Measurements from ENCODE around the gene SEPHS1.

SEPHS1 gene

DNA sequence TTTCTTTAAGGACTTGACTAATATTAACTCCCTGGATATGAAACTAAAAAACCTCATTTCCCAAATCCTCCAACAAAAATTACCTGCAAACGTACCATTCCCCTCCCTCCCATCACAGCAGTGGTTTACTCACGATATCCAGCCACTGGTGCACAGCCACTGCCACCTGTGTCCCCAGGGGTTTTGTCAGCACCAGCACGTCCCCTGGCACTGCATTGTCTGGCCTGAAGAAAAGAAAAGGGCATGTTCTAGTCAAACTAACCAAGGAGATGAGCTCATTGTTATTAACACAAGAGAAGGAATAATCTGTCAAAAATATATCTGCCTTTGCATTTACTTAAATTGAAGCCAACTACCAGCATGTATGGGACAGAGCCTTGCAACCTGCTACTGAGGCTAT lies 18.5 kb downstream of the SEPHS1 start:
- no peak overlapping the region for H3K4me3 ChIP-seq (ENCODE audit: low read depth, low read length)
- TF ChIP-seq, protein P1, sequence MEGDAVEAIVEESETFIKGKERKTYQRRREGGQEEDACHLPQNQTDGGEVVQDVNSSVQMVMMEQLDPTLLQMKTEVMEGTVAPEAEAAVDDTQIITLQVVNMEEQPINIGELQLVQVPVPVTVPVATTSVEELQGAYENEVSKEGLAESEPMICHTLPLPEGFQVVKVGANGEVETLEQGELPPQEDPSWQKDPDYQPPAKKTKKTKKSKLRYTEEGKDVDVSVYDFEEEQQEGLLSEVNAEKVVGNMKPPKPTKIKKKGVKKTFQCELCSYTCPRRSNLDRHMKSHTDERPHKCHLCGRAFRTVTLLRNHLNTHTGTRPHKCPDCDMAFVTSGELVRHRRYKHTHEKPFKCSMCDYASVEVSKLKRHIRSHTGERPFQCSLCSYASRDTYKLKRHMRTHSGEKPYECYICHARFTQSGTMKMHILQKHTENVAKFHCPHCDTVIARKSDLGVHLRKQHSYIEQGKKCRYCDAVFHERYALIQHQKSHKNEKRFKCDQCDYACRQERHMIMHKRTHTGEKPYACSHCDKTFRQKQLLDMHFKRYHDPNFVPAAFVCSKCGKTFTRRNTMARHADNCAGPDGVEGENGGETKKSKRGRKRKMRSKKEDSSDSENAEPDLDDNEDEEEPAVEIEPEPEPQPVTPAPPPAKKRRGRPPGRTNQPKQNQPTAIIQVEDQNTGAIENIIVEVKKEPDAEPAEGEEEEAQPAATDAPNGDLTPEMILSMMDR (IDR thresholded peaks at IDR 0.05; ENCODE audit: insufficient read depth, low read depth, low read length, missing control alignments), result no peak
- DNase-seq (ENCODE audit: low read depth), result no peak

DNA sequence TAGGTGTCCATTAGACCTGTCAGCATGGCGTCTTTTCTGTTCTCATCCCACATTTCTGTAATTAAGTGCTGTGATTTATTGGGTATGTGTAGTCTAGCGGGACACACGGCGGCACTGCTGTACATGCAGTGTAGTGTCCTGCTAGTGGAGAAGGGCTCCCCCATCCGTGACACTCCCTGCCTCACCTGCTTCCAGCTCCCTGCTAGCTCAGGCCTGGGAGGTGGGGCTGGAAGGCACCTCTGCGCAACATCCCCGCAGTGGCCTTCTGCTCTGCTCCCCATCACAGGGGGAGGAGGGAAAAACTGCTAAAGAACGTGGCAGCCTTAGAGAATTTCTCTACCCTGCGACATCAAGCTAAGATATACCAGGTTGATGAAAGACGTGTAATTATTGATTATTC lies 19.5 kb downstream of the SEPHS1 start:
- H3K4me3 ChIP-seq (ENCODE audit: low read depth, low read length), result no peak overlapping the region
- TF ChIP-seq, protein P1 (IDR thresholded peaks at IDR 0.05; ENCODE audit: insufficient read depth, low read depth, low read length, missing control alignments), result no peak
- no peak for DNase-seq (ENCODE audit: low read depth)

DNA sequence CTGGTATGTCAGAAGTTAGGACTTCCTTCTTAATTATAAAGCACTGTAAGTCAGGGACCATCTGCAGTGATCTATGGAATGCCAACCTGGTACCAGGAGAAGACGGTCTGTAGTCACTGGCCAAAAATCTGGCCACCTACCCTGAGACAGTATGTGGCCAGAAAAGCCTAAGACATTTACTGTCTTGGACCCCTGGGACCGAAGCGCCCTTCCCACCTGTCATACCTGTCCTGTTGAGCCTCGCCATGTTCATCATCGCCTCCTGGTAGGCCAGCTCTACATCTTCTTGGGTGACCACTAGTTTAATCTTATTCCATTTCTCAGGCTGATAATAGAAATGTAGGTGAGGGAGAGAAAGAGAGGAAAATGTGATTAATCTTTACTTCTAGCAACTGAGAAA lies 20.0 kb downstream of the SEPHS1 start:
- DNase-seq (ENCODE audit: low read depth), result no peak
- TF ChIP-seq, protein P1 (IDR thresholded peaks at IDR 0.05; ENCODE audit: insufficient read depth, low read depth, low read length, missing control alignments), result no peak

DNA sequence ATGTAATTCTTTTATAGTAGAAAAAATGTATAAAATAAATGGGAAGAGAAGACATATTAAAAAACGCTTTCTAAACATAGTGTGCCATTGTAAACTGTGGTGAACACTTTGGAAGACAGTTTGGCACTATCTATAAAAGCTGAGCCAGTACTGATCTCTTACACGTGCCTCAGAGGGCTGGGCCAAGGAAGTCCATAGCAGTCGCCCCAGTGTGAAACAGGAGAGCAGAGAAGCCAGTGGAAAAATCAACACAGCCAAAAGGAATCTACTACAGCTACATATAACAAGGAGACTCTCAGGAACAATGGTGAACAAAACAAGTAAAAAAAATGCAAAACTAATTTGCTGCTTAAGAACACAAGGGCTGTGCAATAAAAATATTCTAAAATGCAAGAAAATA lies 20.6 kb downstream of the SEPHS1 start:
- H3K4me3 ChIP-seq (ENCODE audit: low read depth, low read length), result no peak overlapping the region
- no peak for DNase-seq (ENCODE audit: low read depth)
- TF ChIP-seq, protein P1 (IDR thresholded peaks at IDR 0.05; ENCODE audit: insufficient read depth, low read depth, low read length, missing control alignments), result no peak

More for the DNA sequence above, 20.0 kb downstream of the SEPHS1 start:
- no peak overlapping the region for H3K4me3 ChIP-seq (ENCODE audit: low read depth, low read length)

DNA sequence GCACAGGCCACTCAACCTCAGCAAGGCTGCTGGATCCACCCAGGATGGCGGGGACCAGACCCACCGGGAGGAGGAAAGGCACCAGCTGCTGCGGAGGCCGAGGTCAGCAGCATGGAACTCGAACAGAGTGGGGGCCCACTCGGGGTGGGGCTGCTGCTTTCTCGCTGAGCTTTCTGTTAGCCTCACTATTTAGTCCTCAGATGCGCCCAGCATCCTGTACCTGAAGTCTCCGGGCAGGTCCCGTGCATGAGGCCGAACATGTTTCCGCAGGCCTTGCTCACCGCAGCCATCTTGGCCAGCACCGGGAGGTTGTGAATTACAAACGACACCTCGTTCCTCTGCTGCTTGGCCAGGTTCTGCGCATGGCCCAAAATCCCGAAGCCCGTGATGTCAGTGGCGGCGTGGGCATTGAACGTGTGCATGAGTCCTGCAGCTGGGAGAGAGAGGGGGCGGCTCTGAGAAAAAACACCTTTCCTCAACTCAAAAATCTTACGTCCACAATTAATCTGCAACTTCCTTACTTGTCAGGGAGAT lies 25.4 kb downstream of the SEPHS1 start:
- TF ChIP-seq, protein P1 (IDR thresholded peaks at IDR 0.05; ENCODE audit: insufficient read depth, low read depth, low read length, missing control alignments), result no peak
- no peak for DNase-seq (ENCODE audit: low read depth)
- no peak overlapping the region for H3K4me3 ChIP-seq (ENCODE audit: low read depth, low read length)

DNA sequence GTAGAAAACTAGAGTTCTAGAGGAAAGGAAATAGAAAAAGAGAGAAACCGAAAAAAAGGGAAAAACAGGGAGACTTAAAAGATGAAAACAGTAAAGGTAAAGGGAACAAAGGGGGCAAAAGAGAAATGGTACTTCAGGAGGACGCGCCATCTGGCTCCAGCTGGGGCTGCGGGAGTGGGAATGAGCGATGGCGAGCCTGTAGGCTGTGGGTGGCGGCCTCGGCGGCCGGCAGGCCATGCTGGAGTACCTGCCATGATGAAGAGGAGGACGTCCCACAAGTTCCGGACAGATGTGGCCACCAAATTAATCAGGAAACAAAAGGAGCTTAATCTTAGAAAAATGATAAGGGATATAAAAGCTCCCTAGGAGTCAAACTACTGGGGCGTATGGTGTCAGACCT lies 26.5 kb downstream of the SEPHS1 start:
- no peak for DNase-seq (ENCODE audit: low read depth)

DNA sequence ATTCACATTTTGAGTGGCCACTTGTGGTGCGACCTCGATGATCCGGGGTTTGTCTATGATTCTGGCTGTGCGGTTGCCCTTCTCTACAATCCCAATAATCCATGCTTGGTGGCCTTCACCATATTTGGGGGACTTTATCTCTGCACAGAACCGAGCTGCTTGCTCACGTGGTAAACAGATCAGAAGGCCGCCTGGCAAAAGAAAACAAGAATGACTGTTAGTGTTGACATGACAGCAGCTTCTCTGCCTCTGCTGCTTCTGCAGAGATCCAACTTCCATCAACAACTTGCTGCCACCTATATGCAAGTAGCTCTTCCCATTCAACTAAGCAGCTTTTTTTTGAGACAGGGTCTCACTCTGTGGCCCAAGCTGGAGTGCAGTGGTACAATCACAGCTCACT lies 28.9 kb downstream of the SEPHS1 start:
- H3K4me3 ChIP-seq (ENCODE audit: low read depth, low read length), result no peak overlapping the region
- TF ChIP-seq, protein P1 (IDR thresholded peaks at IDR 0.05; ENCODE audit: insufficient read depth, low read depth, low read length, missing control alignments), result no peak

More for the DNA sequence above, 26.5 kb downstream of the SEPHS1 start:
- no peak overlapping the region for H3K4me3 ChIP-seq (ENCODE audit: low read depth, low read length)
- TF ChIP-seq, protein P1 (IDR thresholded peaks at IDR 0.05; ENCODE audit: insufficient read depth, low read depth, low read length, missing control alignments), result no peak

More for the DNA sequence above, 28.9 kb downstream of the SEPHS1 start:
- DNase-seq (ENCODE audit: low read depth), result no peak
